K562 (cell line): ENCODE measurements around the gene NLRP6. TPM values are rescaled to one million over a fixed set of nuclear protein-coding genes. Genes with fewer than 3 reads are reported as not detected.

Experiments
- DMBX1 ChIP-seq: fragments of 250-450 bp; sonication (Bioruptor Pico); IDR thresholded peaks from 2 replicates; pipeline ENCODE4 v1.8.0; 2022; ENCODE audit warnings: inconsistent platforms, mild to moderate bottlenecking, moderate library complexity, borderline replicate concordance
- EGR1 ChIP-seq: fragments of 450-650 bp; conservative IDR thresholded peaks from 2 replicates; pipeline ENCODE4 v1.6.1; 2017; ENCODE audit warnings: mild to moderate bottlenecking
- GATA2 ChIP-seq: sonication (generic); formaldehyde crosslinking; IDR thresholded peaks from 2 replicates; pipeline ENCODE4 v1.4.0; 2020; ENCODE audit warnings: mild to moderate bottlenecking, missing genetic modification reagents
- HIVEP1 ChIP-seq: fragments of 250-450 bp; sonication (Bioruptor Pico); IDR thresholded peaks from 2 replicates; pipeline ENCODE4 v1.4.0; 2020; ENCODE audit warnings: mild to moderate bottlenecking
- MEF2A ChIP-seq: IDR thresholded peaks from 2 replicates; pipeline ENCODE4 v1.6.1; 2011; ENCODE audit warnings: low read depth, mild to moderate bottlenecking, low read length, moderate library complexity; ENCODE audit not compliant: control insufficient read depth
- MGA ChIP-seq: fragments of 450-650 bp; IDR thresholded peaks from 2 replicates; pipeline ENCODE4 v1.6.1; 2016; ENCODE audit warnings: mild to moderate bottlenecking, moderate library complexity
- NCOA4 ChIP-seq: fragments of 450-650 bp; IDR thresholded peaks from 2 replicates; pipeline ENCODE4 v1.6.1; 2018; ENCODE audit warnings: mild to moderate bottlenecking; ENCODE audit not compliant: partially characterized antibody
- NKRF ChIP-seq: fragments of 450-650 bp; IDR thresholded peaks from 2 replicates; pipeline ENCODE4 v1.6.1; 2016; ENCODE audit warnings: borderline replicate concordance
- PHF21A ChIP-seq: fragments of 450-650 bp; IDR thresholded peaks from 2 replicates; pipeline ENCODE4 v1.6.1; 2017; ENCODE audit warnings: low read depth, borderline replicate concordance
- POLR3A ChIP-seq: IDR thresholded peaks from 2 replicates; pipeline ENCODE4 v1.6.1; 2011; ENCODE audit warnings: borderline replicate concordance, mild to moderate bottlenecking, moderate library complexity; ENCODE audit not compliant: insufficient read length, insufficient read depth; ENCODE audit errors: extremely low read depth
- ZC3H4 ChIP-seq: sonication (generic); formaldehyde crosslinking; IDR thresholded peaks from 2 replicates; pipeline ENCODE4 v1.9.0; 2021; ENCODE audit warnings: missing genetic modification reagents, borderline replicate concordance
- ZNF639 ChIP-seq, 2 experiments: fragments of 200-800 bp in 1 of 2; sonication (Bioruptor generic) in 1 of 2; sonication (generic) in 1 of 2; formaldehyde crosslinking in 1 of 2; IDR thresholded peaks in 1 of 2; conservative IDR thresholded peaks in 1 of 2; 2 replicates each; pipeline versions ENCODE4 v1.5.0 to v1.6.1; 2016 to 2020; ENCODE audit warnings: missing compliant biosample characterization in 1 of 2, missing genetic modification characterization in 1 of 2, missing genetic modification reagents in 1 of 2
- polyA plus RNA-seq, 8 experiments: library from polyadenylated mRNA; depleted of rRNA in 4 of 8; stranded (reverse) in 5 of 8; unstranded in 3 of 8; fragments of >200 nt; fragmentation: Nextera tagmentation in 2 of 8; fragmentation: Illumina TruSeq in 1 of 8; extraction: Ambion mirVana in 2 of 8; extraction: Trizol in 1 of 8; gene quantifications; 2 replicates each; pipeline versions ENCODE4 v1.2.1 to v1.2.3, GENCODE V29; 2011 to 2014; ENCODE audit warnings: inconsistent platforms in 1 of 8, missing spikeins in 1 of 8
- total RNA-seq, 7 experiments: library from RNA; depleted of rRNA in 6 of 7; stranded (reverse); fragments of >200 nt in 6 of 7; fragmentation: Illumina TruSeq in 2 of 7; extraction: Trizol in 2 of 7; gene quantifications; 2 replicates each; pipeline versions ENCODE4 v1.2.1 to v1.2.3, GENCODE V29; 2011 to 2021; ENCODE audit warnings: low replicate concordance in 1 of 7

NLRP6 gene
- total and polyA plus RNA-seq, 9 of the 15 experiments (the other 6 are each of a cell fraction or from before 2014, with no cell fraction given) = 0.03 to 0.18 (median 0.15) TPM; not detected in 5

GRCh38 chr11:334264-334994 lies 56.2 kb downstream of the NLRP6 start (continued):
- TF ChIP-seq MEF2A (no peak), GATA2 (CRISPR knock-in tag) (no peak), PHF21A (no peak), NKRF (no peak), HIVEP1 (CRISPR knock-in tag) (no peak), POLR3A (no peak), DMBX1 (CRISPR knock-in tag) (0 out of 2 replicates have a peak, but pooled peaks have one; percentile 27), ZC3H4 (CRISPR knock-in tag) (no peak), EGR1 (no peak), MGA (peak; percentile 58), NCOA4 (no peak), ZNF639 (CRISPR knock-in tag; conservative IDR thresholded peaks at IDR 0.05 in 1 of 2, IDR thresholded peaks at IDR 0.05 in 1 of 2) (no peak)
